H1 (cell line): ENCODE measurements around the gene KCNQ1. TPM values are rescaled to one million over a fixed set of nuclear protein-coding genes. Genes with fewer than 3 reads are reported as not detected.

ENCODE experiments used
- CTCF ChIA-PET: fragments of 300-600 bp; sonication (Branson Sonifier 250); formaldehyde crosslinking; loops from one replicate; lab custom pipeline; 2021; ENCODE audit not compliant: partially characterized antibody; lab: Charles Lee
- POLR2A ChIA-PET: fragments of 300-600 bp; sonication (Branson Sonifier 250); formaldehyde crosslinking; loops from one replicate; lab custom pipeline; 2021; ENCODE audit warnings: inconsistent platforms; ENCODE audit not compliant: partially characterized antibody; lab: Charles Lee
- DNase-seq, 2 experiments: peaks; one replicate each; pipeline versions ENCODE4 v3.0.0 to v3.0.0-alpha.2; 2010 to 2022; ENCODE audit warnings: low spot score in 2 of 2, low read depth in 1 of 2, mixed read lengths in 1 of 2
- FAIRE-seq: peaks from 2 replicates; lab custom pipeline; 2011; peaks lifted over from hg19 to GRCh38; lab: Jason Lieb, UNC
- H2AFZ ChIP-seq: 2 replicates; pipeline ENCODE4 v1.8.1; 2012; ENCODE audit warnings: low read length, inconsistent platforms
- H2AK5ac ChIP-seq: 2 replicates; pipeline ENCODE4 v1.6.1; 2013; ENCODE audit warnings: low read depth, low read length
- H2BK120ac ChIP-seq: replicated peaks from 2 replicates; pipeline ENCODE3; 2013; ENCODE audit warnings: low read depth, low read length, inconsistent platforms
- H2BK12ac ChIP-seq: 2 replicates; pipeline ENCODE4 v1.6.1; 2013; ENCODE audit warnings: low read depth, low read length
- H2BK15ac ChIP-seq: 2 replicates; pipeline ENCODE4 v1.6.1; 2013; ENCODE audit warnings: low read length
- H2BK20ac ChIP-seq: 2 replicates; pipeline ENCODE4 v1.6.1; 2013; ENCODE audit warnings: low read length
- H2BK5ac ChIP-seq: 2 replicates; pipeline ENCODE4 v1.6.1; 2013; ENCODE audit warnings: low read depth, low read length
- H3K14ac ChIP-seq: 2 replicates; pipeline ENCODE4 v1.6.1; 2013; ENCODE audit warnings: inconsistent platforms; ENCODE audit not compliant: insufficient read length
- H3K18ac ChIP-seq: 2 replicates; pipeline ENCODE4 v1.6.1; 2013; ENCODE audit warnings: low read length; ENCODE audit errors: extremely low read depth
- H3K23ac ChIP-seq: 2 replicates; pipeline ENCODE4 v1.6.1; 2013; ENCODE audit warnings: inconsistent platforms; ENCODE audit not compliant: insufficient read length
- H3K23me2 ChIP-seq: 2 replicates; pipeline ENCODE4 v1.6.1; 2013; ENCODE audit warnings: low read depth, low read length
- H3K27ac ChIP-seq: 2 replicates; pipeline ENCODE4 v1.6.1; 2011; ENCODE audit warnings: low read depth, low read length, inconsistent platforms
- H3K27me3 ChIP-seq, 4 experiments: replicated peaks in 1 of 4; 1 replicate in 1 of 4; 2 replicates in 3 of 4; pipeline versions ENCODE4 v1.6.1 to v1.8.1; 2011 to 2013; ENCODE audit warnings: low read length in 3 of 4, mild to moderate bottlenecking in 3 of 4, inconsistent platforms in 2 of 4, mixed read lengths in 2 of 4, moderate library complexity in 1 of 4; ENCODE audit not compliant: control insufficient read depth in 3 of 4, insufficient read depth in 3 of 4; ENCODE audit errors: extremely low read depth in 1 of 4
- H3K36me3 ChIP-seq, 4 experiments: 2 replicates each; pipeline versions ENCODE4 v1.6.1 to v1.8.1; 2011 to 2013; ENCODE audit warnings: mild to moderate bottlenecking in 4 of 4, low read length in 3 of 4, moderate library complexity in 2 of 4, control low read depth in 1 of 4, inconsistent platforms in 1 of 4; ENCODE audit not compliant: insufficient read depth in 4 of 4, control insufficient read depth in 2 of 4
- H3K4ac ChIP-seq: replicated peaks from 2 replicates; pipeline ENCODE3; 2013; ENCODE audit warnings: low read length, low read depth, mixed read lengths, inconsistent platforms; ENCODE audit not compliant: insufficient read length
- H3K4me1 ChIP-seq, 4 experiments: replicated peaks in 1 of 4; 1 replicate in 1 of 4; 2 replicates in 3 of 4; pipeline versions ENCODE4 v1.6.1 to v1.8.1; 2011 to 2013; ENCODE audit warnings: low read length in 3 of 4, inconsistent platforms in 2 of 4, mixed read lengths in 1 of 4; ENCODE audit not compliant: insufficient read depth in 4 of 4, control insufficient read depth in 3 of 4
- H3K4me2 ChIP-seq, 2 experiments: 2 replicates each; pipeline versions ENCODE4 v1.6.1 to v1.8.1; 2011 to 2013; ENCODE audit warnings: low read depth in 2 of 2, low read length in 2 of 2, control low read depth in 1 of 2, inconsistent platforms in 1 of 2, mild to moderate bottlenecking in 1 of 2; ENCODE audit not compliant: insufficient read depth in 1 of 2
- H3K4me3 ChIP-seq, 4 experiments: fragments of 200-600, 300-600 bp in 1 of 4; sonication (generic), shearing (Covaris generic), sonication (Bioruptor Twin) in 1 of 4; 2 replicates each; pipeline versions ENCODE4 v1.5.1 to v1.8.1; 2011 to 2016; ENCODE audit warnings: low read length in 4 of 4, low read depth in 3 of 4, control low read depth in 2 of 4, inconsistent platforms in 2 of 4, mild to moderate bottlenecking in 2 of 4, mixed read lengths in 1 of 4, moderate library complexity in 1 of 4; ENCODE audit not compliant: insufficient read depth in 2 of 4; ENCODE audit errors: extremely low read depth in 1 of 4
- H3K56ac ChIP-seq: replicated peaks from 2 replicates; pipeline ENCODE3; 2013; ENCODE audit warnings: low read depth, mild to moderate bottlenecking, mixed read lengths, low read length, inconsistent platforms; ENCODE audit not compliant: insufficient read length
- H3K79me1 ChIP-seq: 2 replicates; pipeline ENCODE4 v1.6.1; 2013; ENCODE audit warnings: low read depth, low read length, control low read depth
- H3K79me2 ChIP-seq, 2 experiments: 2 replicates each; pipeline versions ENCODE4 v1.6.1 to v1.8.1; 2012 to 2013; ENCODE audit warnings: low read length in 2 of 2, mild to moderate bottlenecking in 2 of 2, inconsistent platforms in 1 of 2; ENCODE audit not compliant: insufficient read depth in 2 of 2, control insufficient read depth in 1 of 2
- H3K9ac ChIP-seq, 4 experiments: replicated peaks in 1 of 4; 1 replicate in 1 of 4; 2 replicates in 3 of 4; pipeline versions ENCODE4 v1.6.1 to v1.8.1; 2011 to 2013; ENCODE audit warnings: low read depth in 3 of 4, low read length in 3 of 4, control low read depth in 2 of 4, mild to moderate bottlenecking in 2 of 4, moderate library complexity in 2 of 4, inconsistent platforms in 1 of 4; ENCODE audit errors: extremely low read depth in 1 of 4
- H3K9me3 ChIP-seq, 2 experiments: 2 replicates each; pipeline versions ENCODE4 v1.6.1 to v1.8.1; 2012 to 2013; ENCODE audit warnings: mild to moderate bottlenecking in 2 of 2, moderate library complexity in 2 of 2, control low read depth in 1 of 2, inconsistent platforms in 1 of 2, low read depth in 1 of 2, low read length in 1 of 2, mixed read lengths in 1 of 2; ENCODE audit not compliant: insufficient read depth in 2 of 2
- H4K20me1 ChIP-seq, 2 experiments: replicated peaks in 1 of 2; 2 replicates each; pipeline versions ENCODE3 to v1.8.1; 2011 to 2013; ENCODE audit warnings: inconsistent platforms in 2 of 2, low read length in 2 of 2, mild to moderate bottlenecking in 1 of 2; ENCODE audit not compliant: insufficient read depth in 2 of 2, control insufficient read depth in 1 of 2
- H4K5ac ChIP-seq: 2 replicates; pipeline ENCODE4 v1.6.1; 2013; ENCODE audit warnings: low read length, low read depth, mixed read lengths, inconsistent platforms; ENCODE audit not compliant: insufficient read length
- H4K8ac ChIP-seq: 2 replicates; pipeline ENCODE4 v1.8.0; 2013; ENCODE audit warnings: mild to moderate bottlenecking, moderate library complexity, low read length, inconsistent platforms; ENCODE audit not compliant: insufficient read depth; ENCODE audit errors: extremely low read depth
- H4K91ac ChIP-seq: replicated peaks from 2 replicates; pipeline ENCODE3; 2013; ENCODE audit warnings: low read length, mixed read lengths, inconsistent platforms; ENCODE audit not compliant: insufficient read length
- CHD2 ChIP-seq: IDR thresholded peaks from 2 replicates; pipeline ENCODE4 v1.6.1; 2012; ENCODE audit warnings: low read length, improper control_type of control experiment
- KDM4A ChIP-seq: IDR thresholded peaks from one replicate; pipeline ENCODE4 v1.7.1; 2012; ENCODE audit warnings: low read depth, mild to moderate bottlenecking, moderate library complexity, low read length, inconsistent platforms; ENCODE audit not compliant: severe bottlenecking
- POU5F1 ChIP-seq: IDR thresholded peaks from 2 replicates; pipeline ENCODE4 v1.6.1; 2011; ENCODE audit warnings: low read depth, mild to moderate bottlenecking, low read length, moderate library complexity
- SIX5 ChIP-seq: IDR thresholded peaks from 2 replicates; pipeline ENCODE4 v1.6.1; 2011; ENCODE audit warnings: mild to moderate bottlenecking, low read depth, low read length
- WGBS, 2 experiments: shearing (Covaris generic) in 1 of 2; methylation state at CpG; one replicate each; pipeline versions ENCODE4 v1.1.6 to v1.1.7; 2013 to 2015; ENCODE audit warnings: low lambda C conversion rate in 2 of 2, mixed read lengths in 2 of 2, inconsistent platforms in 1 of 2, low coverage in 1 of 2, missing lambda C conversion rate in 1 of 2; ENCODE audit not compliant: insufficient replicate concordance in 2 of 2, insufficient coverage in 1 of 2, insufficient read length in 1 of 2; ENCODE audit errors: extremely low coverage in 1 of 2, missing lambda C conversion rate in 1 of 2; 5-methylcytosine and 5-hydroxymethylcytosine counted together
- polyA plus RNA-seq, 7 experiments: library from polyadenylated mRNA; depleted of rRNA in 3 of 7; stranded (reverse) in 5 of 7; unstranded in 2 of 7; fragments of >200 nt in 5 of 7; fragments of 200-250 nt in 2 of 7; gene quantifications; 1 replicate in 5 of 7; 2 replicates in 1 of 7; 4 replicates in 1 of 7; pipeline versions ENCODE4 v1.2.1 to v1.2.3, GENCODE V29; 2011 to 2013; ENCODE audit warnings: missing spikeins in 2 of 7, mixed read lengths in 2 of 7
- total RNA-seq: library from RNA; stranded (reverse); fragmentation: NEBNext Ultra II Directional; extraction: Animal tissue kit (Norgen Biotek cat#: 25700); gene quantifications from 2 replicates; pipeline ENCODE4 v1.2.1, GENCODE V29; 2021
- TF ChIP-seq, protein P1 (sequence below): IDR thresholded peaks from 2 replicates; pipeline ENCODE4 v1.6.1; 2011; ENCODE audit warnings: low read length, improper control_type of control experiment

KCNQ1 gene
- total and polyA plus RNA-seq, 2 of the 8 experiments (the other 6 are each of a cell fraction or from before 2014, with no cell fraction given): 1.9 to 2.0 TPM

DNA sequence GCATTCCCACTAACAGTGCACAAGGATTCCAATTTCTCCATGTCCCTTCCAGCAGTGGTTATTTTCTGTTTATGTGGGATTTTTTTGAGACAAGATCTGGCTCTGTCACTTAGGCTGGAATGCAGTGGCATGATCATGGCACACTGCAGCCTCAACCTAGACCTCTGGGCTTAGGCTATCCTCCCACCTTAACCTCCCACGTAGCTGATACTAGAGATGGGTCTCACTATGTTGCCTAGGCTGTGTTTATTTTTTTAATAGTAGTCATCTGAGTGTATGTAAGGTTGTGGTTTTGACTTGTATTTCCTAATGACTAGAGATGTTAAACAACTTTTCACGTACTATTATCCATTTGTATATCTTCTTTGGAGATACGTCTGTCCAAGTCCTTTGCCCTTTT is 180.4 kb downstream of the KCNQ1 start:
- H3K23me2 ChIP-seq: no peaks in the 10 kb centered on the region
- no peak overlapping the region for H3K4me3 ChIP-seq
- H4K8ac ChIP-seq: no peak overlapping the region
- WGBS, 2 experiments: 77% methylated on average over 3 of the region's 3 CpGs; no CpG with 5 or more reads in 1 of the 2 experiments
- no peak overlapping the region for H2AK5ac ChIP-seq
- no peak overlapping the region for H3K18ac ChIP-seq
- TF ChIP-seq POU5F1 (no peak), SIX5 (no peak), KDM4A (no peak), CHD2 (no peak)
- TF ChIP-seq, protein P1, sequence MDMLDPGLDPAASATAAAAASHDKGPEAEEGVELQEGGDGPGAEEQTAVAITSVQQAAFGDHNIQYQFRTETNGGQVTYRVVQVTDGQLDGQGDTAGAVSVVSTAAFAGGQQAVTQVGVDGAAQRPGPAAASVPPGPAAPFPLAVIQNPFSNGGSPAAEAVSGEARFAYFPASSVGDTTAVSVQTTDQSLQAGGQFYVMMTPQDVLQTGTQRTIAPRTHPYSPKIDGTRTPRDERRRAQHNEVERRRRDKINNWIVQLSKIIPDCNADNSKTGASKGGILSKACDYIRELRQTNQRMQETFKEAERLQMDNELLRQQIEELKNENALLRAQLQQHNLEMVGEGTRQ: no peak
- no peaks in the 10 kb centered on the region for H3K36me3 ChIP-seq
- no peak overlapping the region for H3K23ac ChIP-seq
- no peak overlapping the region for H4K5ac ChIP-seq
- DNase-seq: no peak
- H3K4ac ChIP-seq: no peak overlapping the region
- no peak for FAIRE-seq
- no peak overlapping the region for H3K9ac ChIP-seq
- no peaks in the 10 kb centered on the region for H4K20me1 ChIP-seq
- peaks cover 8 to 57% (median 35%) of the 10 kb centered on the region in 4 experiments; a peak in 6 of 7 replicates for H3K27me3 ChIP-seq
- no peak overlapping the region for H2BK12ac ChIP-seq
- H2BK5ac ChIP-seq: no peak overlapping the region
- H3K79me2 ChIP-seq: no peaks in the 10 kb centered on the region
- no peak overlapping the region for H3K27ac ChIP-seq
- ChIA-PET POLR2A (no interaction called here), CTCF (no interaction called here)
- H3K14ac ChIP-seq: no peak overlapping the region
- no peaks in the 10 kb centered on the region for H3K4me1 ChIP-seq
- no peaks in the 10 kb centered on the region for H3K79me1 ChIP-seq
- H2BK20ac ChIP-seq: no peak overlapping the region
- H2BK120ac ChIP-seq: no peak overlapping the region
- H3K4me2 ChIP-seq: no peak overlapping the region
- peaks cover 25 to 33% of the 10 kb centered on the region in 2 experiments for H3K9me3 ChIP-seq
- H2BK15ac ChIP-seq: no peak overlapping the region
- no peak overlapping the region for H2AFZ ChIP-seq
- H3K56ac ChIP-seq: no peak overlapping the region
- H4K91ac ChIP-seq: no peak overlapping the region
